SK-N-SH treated with all-trans-retinoic acid at 6 μM for 48 hours (cell line): Measurements from ENCODE around the gene TTC7B.

ENCODE experiments used
- ARNTL ChIP-seq: fragments of 450-650 bp; formaldehyde crosslinking; IDR thresholded peaks from 2 replicates; pipeline ENCODE4 v1.5.0; 2020; ENCODE audit warnings: low read depth, mild to moderate bottlenecking, moderate library complexity, borderline replicate concordance
- BACH2 ChIP-seq: fragments of 250-450 bp; sonication (Bioruptor Pico); IDR thresholded peaks from 2 replicates; pipeline ENCODE4 v1.9.0; 2021; ENCODE audit warnings: mild to moderate bottlenecking, borderline replicate concordance
- CREB5 ChIP-seq: fragments of 250-450 bp; sonication (Bioruptor Pico); IDR thresholded peaks from 2 replicates; pipeline ENCODE4 v1.5.1; 2020; ENCODE audit warnings: low read depth, mild to moderate bottlenecking, moderate library complexity
- OSR1 ChIP-seq: fragments of 250-450 bp; sonication (Bioruptor Pico); IDR thresholded peaks from 2 replicates; pipeline ENCODE4 v1.8.0; 2022; ENCODE audit warnings: moderate library complexity, mild to moderate bottlenecking, inconsistent platforms
- POU6F1 ChIP-seq: fragments of 250-450 bp; sonication (Bioruptor Pico); IDR thresholded peaks from 2 replicates; pipeline ENCODE4 v1.8.0; 2021; ENCODE audit warnings: low read depth, mild to moderate bottlenecking, moderate library complexity, borderline replicate concordance
- PPARA ChIP-seq: fragments of 250-450 bp; sonication (Bioruptor Pico); IDR thresholded peaks from 2 replicates; pipeline ENCODE4 v1.5.0; 2020; ENCODE audit warnings: mild to moderate bottlenecking, borderline replicate concordance
- RARB ChIP-seq: fragments of 250-450 bp; sonication (Bioruptor Pico); IDR thresholded peaks from 2 replicates; pipeline ENCODE4 v1.8.0; 2021; ENCODE audit warnings: mild to moderate bottlenecking, moderate library complexity
- SNAI2 ChIP-seq: fragments of 250-450 bp; sonication (Bioruptor Pico); IDR thresholded peaks from 2 replicates; pipeline ENCODE4 v1.5.0; 2020; ENCODE audit warnings: mild to moderate bottlenecking, moderate library complexity
- TOX ChIP-seq: fragments of 250-450 bp; sonication (Bioruptor Pico); IDR thresholded peaks from 2 replicates; pipeline ENCODE4 v1.8.0; 2021; ENCODE audit warnings: mild to moderate bottlenecking, moderate library complexity, borderline replicate concordance
- ZFP3 ChIP-seq: fragments of 250-450 bp; sonication (Bioruptor Pico); IDR thresholded peaks from 2 replicates; pipeline ENCODE4 v1.5.0; 2020; ENCODE audit warnings: mild to moderate bottlenecking, moderate library complexity
- ZFP30 ChIP-seq: fragments of 450-650 bp; formaldehyde crosslinking; IDR thresholded peaks from 2 replicates; pipeline ENCODE4 v1.5.0; 2022; ENCODE audit warnings: mild to moderate bottlenecking, moderate library complexity
- ZNF70 ChIP-seq: fragments of 450-650 bp; formaldehyde crosslinking; IDR thresholded peaks from 2 replicates; pipeline ENCODE4 v1.5.0; 2020; ENCODE audit warnings: mild to moderate bottlenecking, moderate library complexity
- TF ChIP-seq, protein P1 (sequence below): fragments of 250-450 bp; sonication (Bioruptor Pico); IDR thresholded peaks from 2 replicates; pipeline ENCODE4 v1.5.1; 2021; ENCODE audit warnings: mild to moderate bottlenecking, moderate library complexity
- TF ChIP-seq, protein P2 (sequence below): fragments of 250-450 bp; sonication (Bioruptor Pico); IDR thresholded peaks from 2 replicates; pipeline ENCODE4 v1.8.0; 2020; ENCODE audit warnings: mild to moderate bottlenecking, moderate library complexity, borderline replicate concordance

DNA sequence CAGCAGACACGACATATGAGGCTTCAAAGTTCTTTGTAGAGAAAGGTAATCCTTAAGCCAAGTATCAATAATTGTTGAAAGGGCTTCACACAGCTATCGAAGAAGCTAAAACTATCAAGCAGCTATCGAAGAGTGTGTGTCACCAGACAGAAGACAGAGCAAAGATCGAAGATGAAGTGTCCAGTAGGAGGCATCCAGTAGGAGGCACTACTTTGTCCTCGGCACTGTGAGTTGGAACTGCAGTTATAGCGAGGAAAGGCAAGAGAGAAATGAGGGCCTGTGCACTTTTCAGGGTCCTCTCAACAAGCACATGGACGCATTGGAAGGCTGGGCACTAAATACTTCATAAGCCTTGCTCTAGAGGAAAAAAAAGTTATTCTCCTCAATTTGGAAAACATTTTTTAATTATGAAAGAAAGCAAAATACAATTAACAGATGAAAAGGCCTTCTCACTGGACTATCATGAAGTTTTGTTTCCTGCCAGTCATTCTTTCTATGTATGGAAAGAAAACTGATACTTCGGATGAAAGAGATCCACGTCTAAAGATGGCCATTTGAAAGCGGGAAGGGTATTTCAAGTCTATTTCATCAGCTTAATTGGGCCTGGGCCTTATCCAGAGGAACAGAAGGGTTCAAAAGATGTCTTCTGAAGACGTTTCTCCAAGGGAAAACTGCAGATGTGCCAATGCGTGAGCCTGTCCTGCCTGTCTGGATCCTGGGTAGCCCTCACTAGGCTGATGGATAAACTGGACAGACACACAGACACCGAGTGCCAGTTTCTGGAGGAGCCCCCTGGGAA lies 244.9 kb downstream of the TTC7B start:
- TF ChIP-seq ZFP3 (CRISPR knock-in tag): no peak
- no peak for TF ChIP-seq BACH2
- TF ChIP-seq CREB5 (CRISPR knock-in tag): no peak
- no peak for TF ChIP-seq ARNTL (CRISPR knock-in tag)
- no peak for TF ChIP-seq SNAI2 (CRISPR knock-in tag)
- no peak for TF ChIP-seq OSR1
- TF ChIP-seq, protein P1, sequence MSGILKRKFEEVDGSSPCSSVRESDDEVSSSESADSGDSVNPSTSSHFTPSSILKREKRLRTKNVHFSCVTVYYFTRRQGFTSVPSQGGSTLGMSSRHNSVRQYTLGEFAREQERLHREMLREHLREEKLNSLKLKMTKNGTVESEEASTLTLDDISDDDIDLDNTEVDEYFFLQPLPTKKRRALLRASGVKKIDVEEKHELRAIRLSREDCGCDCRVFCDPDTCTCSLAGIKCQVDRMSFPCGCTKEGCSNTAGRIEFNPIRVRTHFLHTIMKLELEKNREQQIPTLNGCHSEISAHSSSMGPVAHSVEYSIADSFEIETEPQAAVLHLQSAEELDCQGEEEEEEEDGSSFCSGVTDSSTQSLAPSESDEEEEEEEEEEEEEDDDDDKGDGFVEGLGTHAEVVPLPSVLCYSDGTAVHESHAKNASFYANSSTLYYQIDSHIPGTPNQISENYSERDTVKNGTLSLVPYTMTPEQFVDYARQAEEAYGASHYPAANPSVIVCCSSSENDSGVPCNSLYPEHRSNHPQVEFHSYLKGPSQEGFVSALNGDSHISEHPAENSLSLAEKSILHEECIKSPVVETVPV (CRISPR knock-in tag): no peak
- no peak for TF ChIP-seq POU6F1 (CRISPR knock-in tag)
- no peak for TF ChIP-seq ZFP30 (CRISPR knock-in tag)
- no peak for TF ChIP-seq TOX (CRISPR knock-in tag)
- no peak for TF ChIP-seq RARB (CRISPR knock-in tag)
- no peak for TF ChIP-seq ZNF70 (CRISPR knock-in tag)
- TF ChIP-seq, protein P2, sequence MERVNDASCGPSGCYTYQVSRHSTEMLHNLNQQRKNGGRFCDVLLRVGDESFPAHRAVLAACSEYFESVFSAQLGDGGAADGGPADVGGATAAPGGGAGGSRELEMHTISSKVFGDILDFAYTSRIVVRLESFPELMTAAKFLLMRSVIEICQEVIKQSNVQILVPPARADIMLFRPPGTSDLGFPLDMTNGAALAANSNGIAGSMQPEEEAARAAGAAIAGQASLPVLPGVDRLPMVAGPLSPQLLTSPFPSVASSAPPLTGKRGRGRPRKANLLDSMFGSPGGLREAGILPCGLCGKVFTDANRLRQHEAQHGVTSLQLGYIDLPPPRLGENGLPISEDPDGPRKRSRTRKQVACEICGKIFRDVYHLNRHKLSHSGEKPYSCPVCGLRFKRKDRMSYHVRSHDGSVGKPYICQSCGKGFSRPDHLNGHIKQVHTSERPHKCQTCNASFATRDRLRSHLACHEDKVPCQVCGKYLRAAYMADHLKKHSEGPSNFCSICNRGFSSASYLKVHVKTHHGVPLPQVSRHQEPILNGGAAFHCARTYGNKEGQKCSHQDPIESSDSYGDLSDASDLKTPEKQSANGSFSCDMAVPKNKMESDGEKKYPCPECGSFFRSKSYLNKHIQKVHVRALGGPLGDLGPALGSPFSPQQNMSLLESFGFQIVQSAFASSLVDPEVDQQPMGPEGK (CRISPR knock-in tag): no peak
- no peak for TF ChIP-seq PPARA (CRISPR knock-in tag)
